Pancreas (tissue), 10 donors: Measurements from ENCODE around the gene PSMD8. TPM values are rescaled to one million over a fixed set of nuclear protein-coding genes. Genes with fewer than 3 reads are reported as not detected.

Source experiments
- ATAC-seq, 4 donors: fragments of 200-7000 bp; cut with Tn5 transposase; one replicate each; pipeline versions ENCODE4 v1.8.0 to v1.9.1; 2020; ENCODE audit warnings: mild to moderate bottlenecking in 4 of 4, moderate library complexity in 4 of 4
- DNase-seq, 6 donors: peaks; one replicate each; pipeline ENCODE4 v3.0.0-alpha.2; 2020
- FAIRE-seq: peaks from 2 replicates; lab custom pipeline; 2012; peaks lifted over from hg19 to GRCh38; lab: Jason Lieb, UNC
- H3K27ac ChIP-seq, 4 donors: fragments of 200-600 bp; sonication (generic); 1 replicate in 3 of 4; 2 replicates in 1 of 4; pipeline versions ENCODE4 v1.5.0 to v1.8.0; 2020
- H3K27me3 ChIP-seq, 4 donors: fragments of 200-600 bp; one replicate each; pipeline ENCODE4 v1.8.0; 2021
- H3K36me3 ChIP-seq, 3 donors: fragments of 200-600 bp; sonication (generic) in 1 of 3; one replicate each; pipeline versions ENCODE4 v1.5.0 to v1.8.0; 2020 to 2021
- H3K4me1 ChIP-seq, 3 donors: fragments of 200-600 bp; one replicate each; pipeline ENCODE4 v1.8.0; 2021
- H3K4me3 ChIP-seq, 4 donors: fragments of 200-600 bp; sonication (generic) in 2 of 4; one replicate each; pipeline versions ENCODE4 v1.5.0 to v1.8.0; 2020 to 2021
- H3K9me3 ChIP-seq, 4 donors: fragments of 200-600 bp; one replicate each; pipeline ENCODE4 v1.8.0; 2021
- WGBS, 2 donors: extraction: QIAGEN DNeasy Blood & Tissue Kit; methylation state at CpG; one replicate each; pipeline ENCODE4 v1.1.7; 2013; 5-methylcytosine and 5-hydroxymethylcytosine counted together
- intact Hi-C, 3 donors: fragments of 100-400 bp; cut with DNase I; formaldehyde crosslinking; loops; one replicate each; pipeline versions ENCODE4 v1.11.1 to v1.14.2; 2022
- polyA plus RNA-seq, 2 donors: library from polyadenylated mRNA; stranded (reverse); fragments of 200-250 nt; gene quantifications; one replicate each; pipeline ENCODE4 v1.2.3, GENCODE V29; 2013
- total RNA-seq, 6 donors: library from RNA; stranded (reverse); fragmentation: NEBNext Ultra II Directional in 4 of 6; extraction: Animal tissue kit (Norgen Biotek cat#: 25700) in 4 of 6; gene quantifications; one replicate each; pipeline versions ENCODE4 v1.2.1 to v1.2.4, GENCODE V29; 2021 to 2023
- TF ChIP-seq, protein P1 (sequence below), 4 donors: fragments of 200-600 bp; sonication (generic) in 3 of 4; IDR thresholded peaks; one replicate each; pipeline versions ENCODE4 v1.5.0 to v1.8.0; 2021; ENCODE audit warnings: antibody characterized with exemption in 4 of 4
- donor health status: healthy with polysubstance abuse.
- donor health status: DM: no; HTN: no; CAD: no; lungs with moderate emphysema.
- donor health status: DM: no; HTN: no; CAD: no.
- donor health status: control.
- donor health status: control.
- donor health status: Bipolar disorder and iron deficiency.
- donor health status: DM: yes; HTN: yes; CAD: no.
- donor health status: DM: no; HTN: no; CAD: no.
- donor health status: DM: no; HTN: no; CAD: no.
- donor health status: DM: yes; HTN: yes; CAD: no.

Gene PSMD8
- total and polyA plus RNA-seq, 8 donors: 25.3 to 76.0 (median 58.7) TPM

DNA sequence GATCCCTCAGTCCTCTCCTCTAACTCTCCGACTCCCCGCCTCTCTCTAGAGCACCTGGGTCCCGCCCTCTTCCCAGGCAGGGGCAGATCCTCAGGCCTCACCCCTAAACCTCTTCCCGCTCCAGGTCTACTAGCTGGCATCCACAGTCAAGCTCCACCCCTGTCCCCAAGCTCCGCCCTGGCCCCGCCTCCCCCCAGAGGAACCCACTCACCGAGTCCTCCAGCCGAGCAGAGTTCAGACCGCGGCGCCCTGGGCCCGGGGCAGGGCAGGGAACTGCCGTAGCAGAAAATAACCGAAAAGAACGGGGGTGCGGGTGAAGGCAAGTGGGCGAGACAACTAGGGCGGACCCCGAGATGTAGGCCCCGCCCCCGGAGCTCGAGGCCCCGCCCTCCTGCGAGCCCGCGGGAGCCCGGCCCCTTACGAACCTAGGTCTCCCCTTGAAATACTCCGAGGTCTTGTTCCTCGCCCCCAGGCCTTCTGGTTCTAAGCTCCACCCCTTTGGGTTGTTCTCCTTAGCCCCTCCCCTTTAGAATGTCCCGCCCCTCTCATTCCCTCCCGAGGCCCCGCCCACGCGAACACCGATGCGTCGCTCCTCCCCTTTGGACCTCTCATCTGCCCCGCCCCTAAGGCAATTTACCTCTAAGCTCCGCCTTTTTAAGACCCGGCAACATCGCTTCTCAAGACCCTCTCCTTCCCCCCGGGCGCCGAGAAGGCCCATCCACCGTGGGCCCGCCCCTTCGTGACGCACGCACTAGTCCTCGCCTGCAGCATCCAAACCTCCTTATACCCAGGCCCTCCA, 13.4 kb downstream of the PSMD8 start, which contains the start of gene GGN:
Gene GGN, minus strand, starts transcription at position 485 of the 799 bp plus-strand sequence. CDS start 773 bp downstream, outside the sequence.
- intact Hi-C loops: no loop called here
- Histone ChIP-seq H3K9me3 (no peaks in the 10 kb centered on the region), H3K36me3 (peaks cover 0 to 9% (median 0%) of the 10 kb centered on the region in 3 donors), H3K4me3 (peak within 1 kb of the TSS; percentile 20 to 53 (median 33)), H3K4me1 (peaks cover 0 to 11% (median 0%) of the 10 kb centered on the region in 3 donors), H3K27ac (peak within 1 kb of the TSS in 2 of 4 donors; percentile 15 to 47), H3K27me3 (no peaks in the 10 kb centered on the region)
- TF ChIP-seq, protein P1, sequence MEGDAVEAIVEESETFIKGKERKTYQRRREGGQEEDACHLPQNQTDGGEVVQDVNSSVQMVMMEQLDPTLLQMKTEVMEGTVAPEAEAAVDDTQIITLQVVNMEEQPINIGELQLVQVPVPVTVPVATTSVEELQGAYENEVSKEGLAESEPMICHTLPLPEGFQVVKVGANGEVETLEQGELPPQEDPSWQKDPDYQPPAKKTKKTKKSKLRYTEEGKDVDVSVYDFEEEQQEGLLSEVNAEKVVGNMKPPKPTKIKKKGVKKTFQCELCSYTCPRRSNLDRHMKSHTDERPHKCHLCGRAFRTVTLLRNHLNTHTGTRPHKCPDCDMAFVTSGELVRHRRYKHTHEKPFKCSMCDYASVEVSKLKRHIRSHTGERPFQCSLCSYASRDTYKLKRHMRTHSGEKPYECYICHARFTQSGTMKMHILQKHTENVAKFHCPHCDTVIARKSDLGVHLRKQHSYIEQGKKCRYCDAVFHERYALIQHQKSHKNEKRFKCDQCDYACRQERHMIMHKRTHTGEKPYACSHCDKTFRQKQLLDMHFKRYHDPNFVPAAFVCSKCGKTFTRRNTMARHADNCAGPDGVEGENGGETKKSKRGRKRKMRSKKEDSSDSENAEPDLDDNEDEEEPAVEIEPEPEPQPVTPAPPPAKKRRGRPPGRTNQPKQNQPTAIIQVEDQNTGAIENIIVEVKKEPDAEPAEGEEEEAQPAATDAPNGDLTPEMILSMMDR (IDR thresholded peaks at IDR 0.05): no peak
- DNase-seq (peak; percentile 74 to 91 (median 84)), FAIRE-seq (no peak), ATAC-seq (peak; percentile 73 to 88 (median 82))
- WGBS, 2 donors: 1 to 2% methylated on average over 49 to 51 of the region's 51 CpGs

DNA sequence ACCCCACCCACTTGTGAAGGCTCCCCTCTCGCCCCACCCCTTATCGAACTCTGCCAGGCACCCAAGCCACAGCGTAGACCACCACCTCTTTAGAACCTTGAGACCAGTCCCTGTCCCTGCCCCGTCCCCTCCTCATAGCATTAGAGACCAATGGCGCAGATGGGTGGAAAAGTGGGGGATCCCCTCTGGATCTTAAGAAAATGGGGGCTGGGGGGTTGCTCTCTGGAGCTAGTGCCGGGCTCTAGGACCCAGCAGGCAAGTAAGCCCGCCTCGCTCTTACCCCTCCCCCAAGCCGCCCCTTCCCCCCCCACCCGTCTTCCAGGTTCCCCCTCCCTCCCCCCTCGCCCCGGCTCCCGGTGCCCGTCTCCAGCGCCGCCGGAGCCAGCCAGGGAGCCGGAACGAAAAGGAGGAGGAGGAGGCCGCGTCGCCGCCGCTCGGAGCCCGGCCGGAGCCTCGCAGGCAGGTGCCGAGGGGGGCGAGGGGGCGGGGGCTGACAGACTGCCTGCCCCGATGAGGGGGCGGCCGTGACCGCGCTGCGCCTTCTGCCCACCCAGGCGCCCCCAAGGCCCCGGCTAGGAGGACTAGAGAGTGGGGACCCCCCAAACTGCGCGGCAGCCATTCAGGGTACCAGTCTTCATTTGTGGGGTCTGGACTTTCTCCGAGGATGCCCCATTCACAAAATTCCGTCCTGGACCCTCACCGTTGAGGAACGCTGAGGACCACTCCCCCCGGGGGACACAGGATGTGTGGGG, 14.2 kb downstream of the PSMD8 start, which contains the start of gene SPRED3:
Gene SPRED3, plus strand, starts transcription at position 349 of the 752 bp plus-strand sequence. CDS start 1,606 bp downstream, outside the sequence.
- peak within 1 kb of the TSS in 2 of 4 donors; percentile 15 to 47 for H3K27ac ChIP-seq
- 1 to 2% methylated on average over 22 to 46 of the region's 46 CpGs for WGBS, 2 donors
- TF ChIP-seq, protein P1 (IDR thresholded peaks at IDR 0.05): no peak
- ATAC-seq (peak; percentile 41 to 42 (median 42)), DNase-seq (peak in 3 of 6 donors; percentile 43 to 74 (median 67)), FAIRE-seq (no peak)
- H3K4me1 ChIP-seq: peaks cover 0 to 11% (median 0%) of the 10 kb centered on the region in 3 donors
- H3K36me3 ChIP-seq: peaks cover 0 to 2% (median 0%) of the 10 kb centered on the region in 3 donors
- no peaks in the 10 kb centered on the region for H3K27me3 ChIP-seq
- H3K4me3 ChIP-seq: peak within 1 kb of the TSS; percentile 20 to 53 (median 33)
- intact Hi-C loops: no loop called here
- H3K9me3 ChIP-seq: no peaks in the 10 kb centered on the region

DNA sequence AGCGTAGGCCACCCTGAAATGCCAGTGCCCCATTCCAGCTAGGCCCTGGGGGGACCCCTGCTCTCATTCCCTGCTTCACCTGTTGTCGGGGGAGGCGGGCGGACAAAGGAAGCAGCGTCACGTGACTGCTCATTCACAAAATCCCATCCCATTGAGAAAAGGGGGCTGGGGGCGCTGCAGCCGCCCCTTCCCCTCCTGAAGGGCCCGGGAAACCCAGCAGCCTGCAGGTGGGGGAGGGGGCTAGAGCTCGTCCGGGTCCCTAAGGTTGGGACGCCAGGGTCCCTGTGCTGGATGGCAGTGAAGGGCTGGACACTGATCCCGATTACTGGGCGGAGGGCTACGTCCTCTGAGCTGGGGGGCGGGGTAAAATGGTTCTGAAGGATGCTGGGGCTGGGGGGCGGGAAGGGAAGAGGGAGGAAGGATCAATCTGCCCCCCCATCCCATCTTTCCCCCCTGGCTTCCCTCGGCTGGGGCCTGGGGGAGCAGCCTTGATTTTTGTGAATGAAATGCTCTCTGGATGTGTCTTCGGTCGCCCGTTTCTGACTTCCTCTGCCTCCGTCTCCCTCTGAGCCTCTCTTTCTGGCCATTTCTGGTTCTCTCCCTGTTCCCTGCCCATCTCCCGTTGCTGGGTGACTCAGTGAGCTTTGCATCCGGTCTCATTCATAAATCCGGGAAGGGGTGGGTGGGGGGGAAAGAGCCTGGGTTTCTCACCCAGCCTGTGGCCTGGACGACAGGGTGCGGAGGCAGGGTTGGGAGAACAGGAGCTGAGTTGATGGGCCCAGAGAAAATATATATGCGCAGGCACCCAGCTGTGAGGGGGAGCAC, 14.9 kb downstream of the PSMD8 start:
- no peaks in the 10 kb centered on the region for H3K27me3 ChIP-seq
- no peaks in the 10 kb centered on the region for H3K36me3 ChIP-seq
- peak overlapping the region in 2 of 4 donors; percentile 39 to 53 for H3K4me3 ChIP-seq
- intact Hi-C loops: no loop called here
- TF ChIP-seq, protein P1 (IDR thresholded peaks at IDR 0.05): no peak
- WGBS, 2 donors: 16 to 19% methylated on average over 22 to 28 of the region's 28 CpGs
- FAIRE-seq (no peak), DNase-seq (no peak), ATAC-seq (peak in 2 of 4 donors; percentile 3 to 9)
- H3K9me3 ChIP-seq: no peaks in the 10 kb centered on the region
- peak overlapping the region in 2 of 4 donors; percentile 15 to 47 for H3K27ac ChIP-seq
- H3K4me1 ChIP-seq: peaks cover 0 to 11% (median 0%) of the 10 kb centered on the region in 3 donors
